Activated CD4-positive, alpha-beta T cell treated with anti-CD3 and anti-CD28 coated beads, Interleukin-2, amount 50 U/mL, for 24 hours (primary cell): Measurements from ENCODE around the gene RRP1.
"Not testable (repeated sequence)": the region's sequence is repeated elsewhere in the genome, so short reads cannot be mapped to it uniquely, and the experiment has no call there.

Experiments
- DNase-seq, 2 donors: peaks; one replicate each; pipeline ENCODE4 v3.0.0-alpha.2; 2020; ENCODE audit warnings: low read depth in 1 of 2, low spot score in 1 of 2

Gene RRP1

GRCh38 chr21:43835861-43836260 is 46.5 kb downstream of the RRP1 start:
- DNase-seq: no peak

GRCh38 chr21:43836616-43837015 is 47.2 kb downstream of the RRP1 start:
- DNase-seq: no peak

GRCh38 chr21:43840259-43840658 is 50.9 kb downstream of the RRP1 start:
- DNase-seq: no peak

GRCh38 chr21:43842742-43843141 is 53.4 kb downstream of the RRP1 start:
- no peak for DNase-seq

- DNase-seq: not testable (repeated sequence)
Observed at GRCh38 chr21:43844906-43845305, 55.5 kb downstream of the RRP1 start.

GRCh38 chr21:43845386-43845785 is 56.0 kb downstream of the RRP1 start:
- no peak for DNase-seq

- DNase-seq: no peak
Observed at GRCh38 chr21:43846430-43846829, 57.1 kb downstream of the RRP1 start.

GRCh38 chr21:43847301-43847700 is 57.9 kb downstream of the RRP1 start:
- no peak for DNase-seq

GRCh38 chr21:43848771-43849170 is 59.4 kb downstream of the RRP1 start:
- no peak for DNase-seq

GRCh38 chr21:43849532-43850299 is 60.3 kb downstream of the RRP1 start:
- DNase-seq: no peak

- DNase-seq: no peak
Observed at GRCh38 chr21:43850728-43851295, 61.4 kb downstream of the RRP1 start.

GRCh38 chr21:43851593-43851992 is 62.2 kb downstream of the RRP1 start:
- no peak for DNase-seq

GRCh38 chr21:43853851-43854772 is 64.7 kb downstream of the RRP1 start:
- no peak for DNase-seq
